Esophagus squamous epithelium (tissue), 5 donors: ENCODE measurements around the gene SPATA31E1. TPM values are rescaled to one million over a fixed set of nuclear protein-coding genes. Genes with fewer than 3 reads are reported as not detected.

Experiments
- DNase-seq: peaks from one replicate; lab custom pipeline; 2025; lab: John Stamatoyannopoulos, UW
- H3K27ac ChIP-seq, 4 donors: fragments of 200-600 bp; sonication (generic); one replicate each; pipeline ENCODE4 v1.5.1; 2016 to 2019; ENCODE audit warnings: mild to moderate bottlenecking in 1 of 4
- H3K27me3 ChIP-seq, 4 donors: fragments of 200-600 bp; sonication (generic); 1 replicate in 3 of 4; 2 replicates in 1 of 4; pipeline versions ENCODE4 v1.5.1 to v1.6.0; 2017 to 2021; ENCODE audit warnings: antibody characterized with exemption in 1 of 4
- H3K36me3 ChIP-seq, 3 donors: fragments of 200-600 bp; sonication (generic); one replicate each; pipeline ENCODE4 v1.5.1; 2016 to 2019
- H3K4me1 ChIP-seq, 3 donors: fragments of 200-600 bp; sonication (generic); one replicate each; pipeline ENCODE4 v1.5.1; 2017 to 2019
- H3K4me3 ChIP-seq, 4 donors: fragments of 200-600 bp; sonication (generic); 1 replicate in 3 of 4; 2 replicates in 1 of 4; pipeline ENCODE4 v1.5.1; 2016 to 2019; ENCODE audit warnings: mild to moderate bottlenecking in 2 of 4, moderate library complexity in 1 of 4
- H3K9me3 ChIP-seq, 3 donors: fragments of 200-600 bp; sonication (generic); one replicate each; pipeline ENCODE4 v1.5.1; 2016 to 2019
- POLR2A ChIP-seq, 4 donors: fragments of 450-650 bp; IDR thresholded peaks; one replicate each; pipeline ENCODE4 v1.6.1; 2017; ENCODE audit warnings: antibody characterized with exemption in 4 of 4, mild to moderate bottlenecking in 4 of 4, moderate library complexity in 3 of 4
- WGBS, 2 donors: methylation state at CpG; one replicate each; pipeline ENCODE4 v1.1.5; 2018; 5-methylcytosine and 5-hydroxymethylcytosine counted together
- intact Hi-C: fragments of 100-400 bp; cut with DNase I; formaldehyde crosslinking; loops from one replicate; pipeline ENCODE4 v1.15.0; 2022
- total RNA-seq, 4 donors: library from RNA; depleted of rRNA; stranded (reverse); fragments of >200 nt; gene quantifications; one replicate each; pipeline ENCODE4 v1.1.0, GENCODE V29; 2016
- TF ChIP-seq, protein P1 (sequence below), 6 experiments: fragments of 450-650 bp in 4 of 6; fragments of 200-600 bp in 2 of 6; sonication (generic) in 2 of 6; IDR thresholded peaks; one replicate each; pipeline ENCODE4 v1.5.1; 2016 to 2019; ENCODE audit warnings: antibody characterized with exemption in 6 of 6, mild to moderate bottlenecking in 4 of 6, moderate library complexity in 4 of 6
- donor health status: DM: yes; HTN: yes; CAD: no.

The SPATA31E1 gene
- total RNA-seq, 4 donors from 2014 or later = not detected

DNA sequence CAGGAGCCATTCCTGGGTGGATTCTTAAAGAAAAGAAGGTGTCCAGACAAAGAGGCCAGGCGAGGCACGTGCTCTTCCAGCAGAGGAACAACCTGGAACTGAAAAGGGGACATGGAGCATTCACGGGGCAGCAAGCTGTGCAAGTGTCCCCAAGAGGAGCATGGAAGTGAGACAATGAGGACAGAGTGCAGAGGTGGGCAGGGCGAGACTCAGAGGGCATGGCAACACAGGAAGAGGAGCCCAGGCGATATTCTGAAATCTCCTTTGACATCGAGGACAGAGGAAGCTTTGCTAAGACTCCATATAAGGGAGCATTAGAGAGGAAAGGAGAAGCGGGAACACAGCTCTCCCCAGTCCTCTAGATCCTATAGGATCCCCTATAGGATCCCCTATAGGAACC, 29.4 kb upstream of the SPATA31E1 start:
- TF ChIP-seq POLR2A (IDR thresholded peaks at IDR 0.05) = no peak
- TF ChIP-seq, protein P1, sequence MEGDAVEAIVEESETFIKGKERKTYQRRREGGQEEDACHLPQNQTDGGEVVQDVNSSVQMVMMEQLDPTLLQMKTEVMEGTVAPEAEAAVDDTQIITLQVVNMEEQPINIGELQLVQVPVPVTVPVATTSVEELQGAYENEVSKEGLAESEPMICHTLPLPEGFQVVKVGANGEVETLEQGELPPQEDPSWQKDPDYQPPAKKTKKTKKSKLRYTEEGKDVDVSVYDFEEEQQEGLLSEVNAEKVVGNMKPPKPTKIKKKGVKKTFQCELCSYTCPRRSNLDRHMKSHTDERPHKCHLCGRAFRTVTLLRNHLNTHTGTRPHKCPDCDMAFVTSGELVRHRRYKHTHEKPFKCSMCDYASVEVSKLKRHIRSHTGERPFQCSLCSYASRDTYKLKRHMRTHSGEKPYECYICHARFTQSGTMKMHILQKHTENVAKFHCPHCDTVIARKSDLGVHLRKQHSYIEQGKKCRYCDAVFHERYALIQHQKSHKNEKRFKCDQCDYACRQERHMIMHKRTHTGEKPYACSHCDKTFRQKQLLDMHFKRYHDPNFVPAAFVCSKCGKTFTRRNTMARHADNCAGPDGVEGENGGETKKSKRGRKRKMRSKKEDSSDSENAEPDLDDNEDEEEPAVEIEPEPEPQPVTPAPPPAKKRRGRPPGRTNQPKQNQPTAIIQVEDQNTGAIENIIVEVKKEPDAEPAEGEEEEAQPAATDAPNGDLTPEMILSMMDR (IDR thresholded peaks at IDR 0.05) = no peak
- Histone ChIP-seq H3K4me3 (no peak overlapping the region), H3K4me1 (no peaks in the 10 kb centered on the region), H3K27ac (no peak overlapping the region), H3K36me3 (no peaks in the 10 kb centered on the region), H3K27me3 (no peaks in the 10 kb centered on the region), H3K9me3 (peaks cover 0 to 6% (median 0%) of the 10 kb centered on the region in 3 donors)
- no peak for DNase-seq
- intact Hi-C loops = no loop called here
- WGBS, 2 donors = 73 to 76% methylated on average over 5 to 7 of the region's 7 CpGs

DNA sequence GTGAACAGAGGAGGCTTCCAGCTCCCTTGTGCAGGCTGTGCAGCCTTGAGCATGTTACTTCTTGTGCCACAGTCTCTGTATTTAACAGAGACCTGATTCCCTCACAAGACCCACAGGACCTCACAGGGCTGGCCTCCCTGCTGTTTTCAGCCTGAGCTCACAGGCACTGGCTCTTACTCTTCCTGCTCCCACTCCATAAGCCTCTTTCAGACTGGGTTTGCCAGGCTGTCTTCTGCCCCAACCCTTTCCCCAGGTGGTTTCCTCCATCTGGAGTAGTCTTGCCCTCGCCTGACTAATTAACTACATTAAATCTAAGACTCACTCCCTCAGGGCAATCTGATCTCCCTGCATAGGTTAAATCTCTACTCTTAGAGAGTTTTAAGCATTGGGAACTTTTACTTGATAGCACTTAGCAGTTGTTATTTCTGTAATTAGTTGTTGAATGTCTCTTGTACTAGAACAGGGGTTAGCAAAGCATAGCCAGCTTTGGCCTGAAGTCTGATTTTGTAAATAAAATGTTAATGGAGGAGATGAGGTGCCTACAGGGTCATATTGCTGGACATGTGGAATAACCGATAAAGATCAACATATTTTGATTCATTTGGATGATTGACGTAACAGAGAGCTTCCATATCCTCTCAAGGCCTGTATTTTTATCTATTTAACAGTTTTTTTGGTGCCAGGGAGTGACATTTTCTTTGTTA, 28.6 kb upstream of the SPATA31E1 start:
- no peak overlapping the region for H3K27ac ChIP-seq
- no peak overlapping the region for H3K4me3 ChIP-seq
- TF ChIP-seq, protein P1 (IDR thresholded peaks at IDR 0.05) = no peak
- 75 to 76% methylated on average over 3 of the region's 3 CpGs for WGBS, 2 donors
- H3K9me3 ChIP-seq = peaks cover 0 to 10% (median 0%) of the 10 kb centered on the region in 3 donors
- no peaks in the 10 kb centered on the region for H3K27me3 ChIP-seq
- H3K4me1 ChIP-seq = no peaks in the 10 kb centered on the region
- DNase-seq = no peak
- H3K36me3 ChIP-seq = no peaks in the 10 kb centered on the region
- intact Hi-C loops = no loop called here

DNA sequence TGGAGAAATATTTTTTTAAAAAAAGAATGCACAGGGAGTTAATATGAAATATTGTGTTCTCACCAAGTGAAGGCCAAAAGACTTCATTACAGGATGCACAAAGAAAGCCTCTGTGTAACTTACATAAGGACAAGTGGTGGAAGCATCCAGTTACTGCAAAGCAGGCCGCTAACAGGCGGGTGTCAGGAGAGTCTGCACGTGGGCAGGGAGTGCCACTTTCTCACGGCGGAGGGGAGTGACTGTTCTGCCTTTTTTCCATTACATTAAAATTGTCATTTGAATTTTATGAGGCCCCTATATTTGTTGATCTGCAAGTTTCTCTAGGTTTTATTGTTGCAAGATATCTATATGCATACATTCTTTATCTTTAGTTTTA, 28.1 kb upstream of the SPATA31E1 start:
- no peaks in the 10 kb centered on the region for H3K4me1 ChIP-seq
- peaks cover 0 to 13% (median 0%) of the 10 kb centered on the region in 3 donors for H3K9me3 ChIP-seq
- no peak overlapping the region for H3K4me3 ChIP-seq
- H3K36me3 ChIP-seq = no peaks in the 10 kb centered on the region
- TF ChIP-seq POLR2A (IDR thresholded peaks at IDR 0.05) = no peak
- TF ChIP-seq, protein P1 (IDR thresholded peaks at IDR 0.05) = no peak
- H3K27ac ChIP-seq = no peak overlapping the region
- intact Hi-C loops = no loop called here
- DNase-seq = no peak
- 71 to 83% methylated on average over 5 of the region's 5 CpGs for WGBS, 2 donors
- no peaks in the 10 kb centered on the region for H3K27me3 ChIP-seq

DNA sequence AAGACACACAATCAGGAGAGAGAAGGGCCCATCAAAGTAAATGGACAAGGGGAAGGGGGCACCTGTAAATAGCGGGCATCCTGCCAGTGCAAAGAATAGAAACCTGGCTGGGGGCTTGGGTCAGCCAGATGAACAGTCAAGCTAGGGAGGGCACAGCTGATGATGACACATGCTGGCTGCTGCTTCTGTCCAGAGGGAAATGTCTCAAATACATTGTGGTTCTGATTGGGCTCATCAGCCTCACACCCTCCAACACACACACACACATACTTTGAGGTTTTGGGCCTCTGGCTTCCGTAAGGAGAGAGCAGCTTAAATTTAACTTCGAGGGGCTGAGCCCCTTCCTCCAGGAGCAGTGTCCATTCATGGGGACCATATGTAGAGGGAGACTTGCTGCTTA, 27.6 kb upstream of the SPATA31E1 start:
- 80 to 86% methylated on average over 2 to 3 of the region's 3 CpGs for WGBS, 2 donors
- Histone ChIP-seq H3K9me3 (peaks cover 0 to 17% (median 3%) of the 10 kb centered on the region in 3 donors), H3K27me3 (no peaks in the 10 kb centered on the region), H3K27ac (no peak overlapping the region), H3K36me3 (no peaks in the 10 kb centered on the region), H3K4me1 (no peaks in the 10 kb centered on the region), H3K4me3 (no peak overlapping the region)
- intact Hi-C loops = no loop called here
- TF ChIP-seq, protein P1 (IDR thresholded peaks at IDR 0.05) = no peak
- no peak for DNase-seq

DNA sequence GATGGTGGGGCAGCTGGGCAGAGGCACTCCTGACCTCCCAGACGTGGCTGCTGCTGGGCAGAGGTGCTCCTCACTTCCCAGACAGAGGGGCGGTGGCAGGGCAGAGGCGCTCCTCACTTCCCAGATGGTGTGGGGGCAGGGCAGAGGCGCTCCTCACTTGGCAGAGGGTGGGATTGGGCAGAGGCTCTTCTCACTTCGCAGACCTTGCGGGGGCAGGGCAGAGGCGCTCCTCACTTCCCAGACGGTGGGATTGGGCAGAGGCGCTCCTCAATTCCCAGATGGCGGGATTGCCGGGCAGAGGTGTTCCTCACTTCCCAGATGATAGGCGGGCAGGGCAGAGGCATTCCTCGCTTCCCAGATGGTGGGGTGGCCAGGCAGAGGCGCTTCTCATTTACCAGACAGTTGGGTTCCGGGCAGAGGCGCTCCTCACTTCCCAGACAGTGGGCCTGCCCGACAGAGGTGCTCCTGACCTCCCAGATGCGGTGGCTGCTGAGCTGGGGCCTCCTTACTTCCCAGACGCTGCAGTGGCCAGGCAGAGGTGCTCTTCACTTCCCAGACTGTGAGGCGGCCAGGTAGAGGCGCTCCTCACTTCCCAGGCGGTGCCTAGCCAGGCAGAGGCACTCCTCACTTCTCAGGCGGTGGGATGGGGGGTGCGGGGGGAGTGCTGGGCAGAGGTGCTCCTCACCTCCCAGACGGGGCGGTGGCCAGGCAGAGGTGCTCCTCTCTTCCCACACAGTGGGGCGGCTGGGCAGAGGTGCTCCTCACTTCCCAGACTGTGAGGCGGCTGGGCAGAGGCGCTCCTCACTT, 25.3 kb upstream of the SPATA31E1 start:
- no peak for DNase-seq
- intact Hi-C loops = no loop called here
- WGBS, 2 donors = 100% methylated on average over 1 of the region's 29 CpGs; no CpG with 5 or more reads in 1 of the 2 donors

More for the DNA sequence above, 25.3 kb upstream of the SPATA31E1 start:
- TF ChIP-seq, protein P1 (IDR thresholded peaks at IDR 0.05) = no peak
- no peak for TF ChIP-seq POLR2A (IDR thresholded peaks at IDR 0.05)
- Histone ChIP-seq H3K27me3 (no peaks in the 10 kb centered on the region), H3K36me3 (no peaks in the 10 kb centered on the region), H3K9me3 (peaks cover 0 to 23% (median 3%) of the 10 kb centered on the region in 3 donors), H3K4me3 (no peak overlapping the region), H3K27ac (no peak overlapping the region), H3K4me1 (no peaks in the 10 kb centered on the region)
